ENCODE data around the gene ABITRAM.

DNA sequence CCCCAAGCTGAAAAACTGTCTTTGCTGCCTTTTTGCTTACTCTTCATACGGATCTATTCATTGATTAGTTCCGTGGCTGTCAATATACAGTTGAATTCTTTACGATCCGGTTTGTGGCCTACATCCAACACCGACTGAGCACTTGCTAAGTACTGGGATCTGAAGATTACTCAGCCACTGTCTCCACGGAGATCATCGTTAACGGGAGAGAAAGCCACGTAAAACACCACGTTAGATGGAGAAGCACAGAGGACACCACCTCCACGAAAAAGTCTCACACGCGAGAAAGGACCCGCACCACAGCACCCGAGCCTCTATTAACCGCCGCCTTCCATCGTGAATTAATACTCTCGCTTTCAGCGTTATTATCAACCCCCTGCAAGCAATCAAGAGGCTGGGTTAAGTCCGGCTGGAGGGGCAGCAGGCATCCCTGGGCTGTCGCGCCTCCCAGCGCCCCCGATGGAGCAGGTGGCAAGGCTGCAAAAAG is 926 bp upstream of the ABITRAM start:
- no peak for TF ChIP-seq CTCF (IDR thresholded peaks at IDR 0.05)
- TF ChIP-seq POLR2AphosphoS5 (IDR thresholded peaks at IDR 0.05; ENCODE audit: low read depth, low read length) = no peak
